Measurements from ENCODE around the gene RPGRIP1L. TPM values are rescaled to one million over a fixed set of nuclear protein-coding genes. Genes with fewer than 3 reads are reported as not detected.

RPGRIP1L gene
- total RNA-seq, 1 experiment from 2014 or later, result 10.3 TPM

DNA sequence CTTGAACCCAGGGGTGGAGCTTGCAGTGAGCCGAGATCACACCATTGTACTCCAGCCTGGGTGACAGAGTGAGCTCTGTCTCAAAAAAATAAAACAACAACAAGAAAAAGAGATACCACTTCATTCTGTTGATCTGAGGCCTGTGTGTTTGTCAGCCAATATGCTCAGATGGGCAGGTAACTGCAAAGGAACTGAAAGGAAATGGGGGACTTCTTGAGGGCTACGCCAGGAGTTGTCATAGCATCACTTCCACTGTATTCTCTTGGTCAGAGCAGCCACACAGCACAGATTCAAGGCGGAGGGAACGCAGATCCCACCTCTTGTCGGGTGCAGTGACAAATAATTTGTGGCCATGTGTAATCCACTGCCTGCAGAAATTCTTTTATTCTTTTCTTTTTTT lies 126.8 kb downstream of the RPGRIP1L start:
- no peak for DNase-seq (ENCODE audit: low read depth, low spot score)
- intact Hi-C loops (cut with micrococcal nuclease), result no loop called here
- Histone ChIP-seq H4K20me1 (ENCODE audit: insufficient read depth) (no peaks in the 10 kb centered on the region), H3K27me3 (ENCODE audit: insufficient read depth, low read length) (no peaks in the 10 kb centered on the region), H3K36me3 (ENCODE audit: control insufficient read depth in 1 of 2, insufficient read depth in 2 of 2, low read length in 2 of 2) (no peaks in the 10 kb centered on the region), H3K4me1 (ENCODE audit: control insufficient read depth in 1 of 2, insufficient read depth in 2 of 2, low read length in 2 of 2) (no peaks in the 10 kb centered on the region), H3K4me2 (ENCODE audit: low read length) (no peak overlapping the region), H3K79me2 (ENCODE audit: insufficient read depth, low read length) (no peaks in the 10 kb centered on the region), H3K9me3 (ENCODE audit: control insufficient read depth in 1 of 2, insufficient read depth in 1 of 2, low read depth in 1 of 2, low read length in 2 of 2) (peaks cover 0 to 6% of the 10 kb centered on the region in 2 experiments; a peak in 1 of 4 replicates), H3K4me3 (replicated peaks in 1 of 2; ENCODE audit: low read depth in 1 of 2, low read length in 2 of 2) (no peak overlapping the region), H3K27ac (ENCODE audit: low read depth, low read length) (no peak overlapping the region), H2AFZ (ENCODE audit: low read depth, low read length, poor library complexity, severe bottlenecking) (no peak overlapping the region), H3K9me2 (ENCODE audit: insufficient read depth) (no peaks in the 10 kb centered on the region), H3K9ac (ENCODE audit: low read length) (no peak overlapping the region)
- TF ChIP-seq ZFX (IDR thresholded peaks at IDR 0.05) (no peak), ELF1 (IDR thresholded peaks at IDR 0.05; ENCODE audit: borderline replicate concordance, low read depth) (no peak), SIN3A (IDR thresholded peaks at IDR 0.05; ENCODE audit: low read depth) (no peak), CEBPB (IDR thresholded peaks at IDR 0.05; ENCODE audit: low read depth) (no peak), CBX3 (IDR thresholded peaks at IDR 0.05; ENCODE audit: low read depth) (no peak), TCF7L2 (IDR thresholded peaks at IDR 0.05; ENCODE audit: borderline replicate concordance, extremely low read depth, insufficient read depth, insufficient read length) (no peak)
- no TSS peak for BruUV-seq (replicated peaks)
- ATAC-seq, result no peak
- ChIA-PET CTCF (no interaction called here), RAD21 (ENCODE audit: low non-redundant PET in 1 of 2, low total read pairs in 2 of 2, uncharacterized antibody in 2 of 2, unreplicated experiment in 2 of 2) (no interaction called here), POLR2A (no interaction called here)

DNA sequence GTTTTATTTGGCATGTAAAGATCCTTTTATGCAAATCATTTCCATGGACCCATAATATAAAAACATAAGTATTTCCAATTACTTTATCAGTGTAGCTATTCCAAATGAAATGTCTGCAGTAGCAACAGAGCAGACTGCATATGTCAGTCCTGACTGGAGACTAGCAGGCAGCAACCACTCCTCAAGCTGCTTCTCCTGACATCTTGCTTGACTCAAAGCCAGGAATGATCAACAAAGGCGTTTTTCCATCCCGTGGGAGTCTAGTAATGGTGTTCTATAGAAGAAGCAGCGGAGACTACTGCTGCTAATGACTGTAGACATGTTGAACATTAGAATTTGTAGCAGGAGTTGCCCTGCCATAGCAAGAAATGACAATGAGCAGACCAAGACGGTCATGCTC lies 127.4 kb downstream of the RPGRIP1L start:
- intact Hi-C loops (cut with micrococcal nuclease), result no loop called here
- Histone ChIP-seq H3K4me3 (replicated peaks in 1 of 2; ENCODE audit: low read depth in 1 of 2, low read length in 2 of 2) (no peak overlapping the region), H3K79me2 (ENCODE audit: insufficient read depth, low read length) (no peaks in the 10 kb centered on the region), H3K9ac (ENCODE audit: low read length) (no peak overlapping the region), H3K4me2 (ENCODE audit: low read length) (no peak overlapping the region), H3K9me3 (ENCODE audit: control insufficient read depth in 1 of 2, insufficient read depth in 1 of 2, low read depth in 1 of 2, low read length in 2 of 2) (peaks cover 0 to 11% of the 10 kb centered on the region in 2 experiments; a peak in 1 of 4 replicates), H2AFZ (ENCODE audit: low read depth, low read length, poor library complexity, severe bottlenecking) (no peak overlapping the region), H3K27ac (ENCODE audit: low read depth, low read length) (no peak overlapping the region), H3K36me3 (ENCODE audit: control insufficient read depth in 1 of 2, insufficient read depth in 2 of 2, low read length in 2 of 2) (no peaks in the 10 kb centered on the region), H4K20me1 (ENCODE audit: insufficient read depth) (no peaks in the 10 kb centered on the region), H3K27me3 (ENCODE audit: insufficient read depth, low read length) (no peaks in the 10 kb centered on the region), H3K9me2 (ENCODE audit: insufficient read depth) (no peaks in the 10 kb centered on the region), H3K4me1 (ENCODE audit: control insufficient read depth in 1 of 2, insufficient read depth in 2 of 2, low read length in 2 of 2) (no peaks in the 10 kb centered on the region)
- no peak for DNase-seq (ENCODE audit: low read depth, low spot score)
- CTCF ChIA-PET, result no interaction called here
- RAD21 ChIA-PET (ENCODE audit: low non-redundant PET in 1 of 2, low total read pairs in 2 of 2, uncharacterized antibody in 2 of 2, unreplicated experiment in 2 of 2), result no interaction called here
- POLR2A ChIA-PET, result no interaction called here
- TF ChIP-seq, protein P1, sequence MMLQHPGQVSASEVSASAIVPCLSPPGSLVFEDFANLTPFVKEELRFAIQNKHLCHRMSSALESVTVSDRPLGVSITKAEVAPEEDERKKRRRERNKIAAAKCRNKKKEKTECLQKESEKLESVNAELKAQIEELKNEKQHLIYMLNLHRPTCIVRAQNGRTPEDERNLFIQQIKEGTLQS (IDR thresholded peaks at IDR 0.05), result no peak
- TF ChIP-seq FOSL1 (IDR thresholded peaks at IDR 0.05; ENCODE audit: low read depth) (no peak), YY1 (IDR thresholded peaks at IDR 0.05; ENCODE audit: extremely low read depth, insufficient replicate concordance, low read depth, low read length) (no peak), TCF7L2 (IDR thresholded peaks at IDR 0.05; ENCODE audit: borderline replicate concordance, extremely low read depth, insufficient read depth, insufficient read length) (no peak), SP1 (IDR thresholded peaks at IDR 0.05; ENCODE audit: low read depth) (no peak), RAD21 (IDR thresholded peaks at IDR 0.05; ENCODE audit: low read depth) (no peak), JUND (IDR thresholded peaks at IDR 0.05) (no peak)
- no peak for ATAC-seq
- BruUV-seq (replicated peaks), result no TSS peak

Measured in HCT116 (cell line).